GM21786 (cell line): Measurements from ENCODE around the gene IL36A.

ENCODE experiments used
- ATAC-seq: cut with Tn5 transposase; IDR thresholded peaks from one replicate; pipeline ENCODE4 v1.9.1; 2021; ENCODE audit not compliant: unreplicated experiment

Gene IL36A

DNA sequence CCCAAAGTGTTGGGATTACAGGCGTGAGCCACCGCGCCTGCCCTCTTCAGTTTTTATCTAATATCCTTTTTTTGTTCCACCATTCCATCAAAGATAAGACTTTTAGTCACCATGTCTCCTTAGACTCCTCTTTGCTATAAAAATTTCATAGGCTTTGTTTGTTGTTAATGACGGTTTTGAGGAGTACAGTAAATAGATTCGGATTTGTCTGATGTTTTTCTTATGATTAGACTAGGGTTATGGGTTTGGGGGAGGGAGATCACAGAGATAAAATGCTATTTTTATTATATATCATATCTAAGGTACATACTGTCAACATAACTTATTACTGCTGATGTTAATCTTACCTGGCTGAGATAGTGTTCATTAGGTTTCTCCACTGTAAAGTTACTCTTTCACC, 41.2 kb downstream of the IL36A start:
- ATAC-seq: no peak

DNA sequence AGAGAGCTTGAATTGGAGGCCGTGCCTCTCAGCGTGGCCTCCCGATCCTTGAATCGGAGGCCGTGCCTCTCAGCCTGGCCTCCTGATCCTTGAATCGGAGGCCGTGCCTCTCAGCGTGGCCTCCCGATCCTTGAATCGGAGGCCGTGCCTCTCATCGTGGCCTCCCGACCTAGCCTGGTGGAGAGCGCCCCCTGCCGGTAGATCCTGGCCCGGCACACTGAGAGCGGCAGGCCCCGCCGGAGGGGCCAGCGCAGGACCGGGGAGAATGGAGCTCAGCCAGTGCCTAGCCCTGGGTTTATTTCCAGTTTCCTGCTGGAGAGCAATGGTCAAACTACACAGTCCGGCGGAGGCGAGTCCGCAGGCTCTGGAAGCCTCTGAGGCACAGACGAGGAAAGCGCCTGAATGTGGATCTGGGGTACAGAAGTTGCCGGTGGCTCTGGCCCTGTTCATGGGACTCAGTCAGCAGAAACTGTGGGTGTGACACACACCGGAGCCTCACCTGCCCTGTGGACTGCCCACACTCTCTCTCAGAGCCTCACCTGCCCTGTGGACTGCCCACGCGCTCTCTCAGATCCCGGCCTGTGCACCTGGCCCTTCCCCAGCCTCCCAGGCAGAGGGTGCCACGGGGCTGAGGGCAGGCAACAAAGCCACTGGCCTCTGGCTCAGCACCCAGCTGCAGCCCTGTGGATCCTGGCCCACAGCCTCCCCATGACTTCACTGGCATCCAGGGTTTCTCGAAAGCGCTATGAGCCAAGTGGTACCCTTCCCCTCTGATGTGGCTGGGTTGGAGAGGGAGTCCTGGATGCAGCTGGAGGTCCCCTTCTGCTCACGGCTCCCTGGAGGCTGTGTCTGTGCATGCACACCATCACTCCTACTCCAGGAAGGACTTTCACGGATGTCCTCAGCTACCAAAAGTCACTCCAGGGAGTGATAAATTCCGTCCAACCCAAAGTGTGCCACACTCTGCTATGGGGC, 45.9 kb downstream of the IL36A start:
- ATAC-seq: no peak

DNA sequence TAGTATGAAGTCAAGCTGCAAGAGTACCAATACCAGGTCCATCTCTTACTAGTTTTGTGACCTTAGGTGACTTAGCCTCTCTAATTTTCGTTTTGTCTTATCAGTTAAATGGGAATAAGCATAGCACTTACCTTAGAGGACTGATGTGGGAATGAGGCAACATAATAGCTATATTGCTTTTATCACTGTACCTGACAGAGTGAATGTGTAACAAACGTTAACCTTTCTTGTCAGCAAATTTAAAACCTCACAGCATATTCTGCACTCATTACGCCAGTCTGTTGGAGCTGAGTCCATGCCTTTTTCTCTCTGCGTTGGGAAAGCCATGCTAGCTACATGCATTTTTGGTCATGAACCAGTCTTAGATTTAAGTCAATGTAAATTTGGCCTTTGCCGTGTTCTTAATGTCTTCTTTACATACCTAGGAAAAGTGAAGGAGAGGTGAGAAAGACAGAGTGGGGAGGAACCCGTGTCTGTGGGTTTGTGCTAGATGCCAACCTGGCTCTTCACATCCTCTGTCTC, 47.2 kb downstream of the IL36A start, which contains the start of gene IL36B:
Gene IL36B (minus strand): TSS at position 472 of the 522 bp plus-strand sequence.
- ATAC-seq: no peak

DNA sequence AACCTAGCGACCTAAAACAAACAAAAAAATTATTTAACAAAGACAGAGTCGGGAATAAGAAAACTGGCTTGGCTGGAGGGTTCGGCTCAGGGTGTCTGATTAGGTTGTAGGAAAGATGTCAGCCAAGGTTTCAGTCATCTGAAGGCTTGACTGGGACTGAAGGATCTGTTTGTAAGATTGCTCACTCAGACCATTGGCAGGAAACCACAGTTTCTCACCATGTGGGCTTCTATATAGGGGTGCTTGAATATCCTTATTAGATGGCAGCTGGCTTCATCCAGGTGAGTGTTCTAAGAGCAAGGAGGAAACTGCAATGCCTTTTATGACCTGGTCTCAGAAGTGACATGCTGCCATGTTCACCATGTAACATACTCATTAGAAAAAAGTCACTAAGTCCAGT, 48.4 kb downstream of the IL36A start:
- no peak for ATAC-seq

DNA sequence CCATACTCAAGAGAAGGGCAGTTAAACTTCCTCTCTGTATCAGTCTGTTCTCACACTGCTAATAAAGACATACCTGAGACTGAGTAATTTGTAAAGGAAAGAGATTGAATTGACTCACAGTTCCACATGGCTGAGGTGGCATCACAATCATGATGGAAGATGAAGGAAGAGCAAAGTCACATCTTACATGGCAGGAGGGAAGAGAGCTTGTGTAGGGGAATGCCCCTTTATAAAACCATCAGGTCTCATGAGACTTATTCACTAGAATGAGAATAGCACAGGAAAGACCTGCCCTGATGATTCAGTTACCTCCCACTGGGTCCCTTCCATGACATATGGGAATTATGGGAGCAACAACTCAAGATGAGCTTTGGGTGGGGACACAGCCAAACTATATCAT, 48.8 kb downstream of the IL36A start:
- ATAC-seq: no peak

DNA sequence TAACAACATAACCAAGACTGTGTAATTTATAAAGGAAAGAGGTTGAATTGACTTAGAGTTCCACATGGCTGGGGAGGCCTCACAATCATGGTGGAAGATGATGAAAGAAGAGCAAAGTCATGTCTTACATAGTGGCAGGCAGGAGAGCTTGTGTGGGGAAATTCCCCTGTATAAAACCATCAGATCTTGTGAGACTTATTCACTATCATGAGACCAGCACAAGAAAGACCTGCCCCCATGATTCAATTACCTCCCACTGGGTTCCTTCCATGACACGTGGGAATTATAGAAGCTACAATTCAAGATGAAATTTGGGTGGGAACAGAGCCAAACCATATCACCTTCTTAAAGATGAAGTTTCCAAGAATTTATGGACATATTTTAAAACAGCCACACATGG, 51.3 kb downstream of the IL36A start:
- ATAC-seq: no peak

DNA sequence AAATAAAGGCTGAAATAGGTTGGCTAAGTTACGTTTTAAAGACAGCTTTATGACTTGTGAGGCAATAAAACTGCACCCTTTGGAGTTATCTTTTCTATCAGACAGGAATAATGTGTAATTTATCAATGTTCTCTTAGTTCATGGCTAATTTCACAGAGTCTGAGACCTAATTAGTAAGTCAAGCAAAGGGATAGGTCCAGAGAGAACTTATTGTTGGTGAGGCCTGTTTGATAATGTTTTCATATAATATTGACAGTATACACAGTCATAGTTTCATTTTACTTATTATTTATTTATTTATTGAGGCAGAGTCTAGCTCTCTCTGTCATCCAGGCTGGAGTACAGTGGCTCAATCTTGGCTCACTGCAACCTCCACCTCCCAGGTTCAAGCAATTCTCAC, 51.9 kb downstream of the IL36A start:
- ATAC-seq: no peak
